Measurements from ENCODE around the gene SLC43A1.

Gene SLC43A1

GRCh38 chr11:57497303-57498247, 17.9 kb downstream of the SLC43A1 start:
- DNase-seq (ENCODE audit: low read depth), result no peak

- no peak for DNase-seq (ENCODE audit: low read depth)
Observed at GRCh38 chr11:57496109-57496820, 19.2 kb downstream of the SLC43A1 start.

- DNase-seq (ENCODE audit: low read depth), result peak; percentile 56
Observed at GRCh38 chr11:57493507-57494503, 21.7 kb downstream of the SLC43A1 start.

- DNase-seq (ENCODE audit: low read depth), result peak; percentile 30
Observed at GRCh38 chr11:57491371-57492061, 24.0 kb downstream of the SLC43A1 start.

GRCh38 chr11:57490456-57491248, 24.9 kb downstream of the SLC43A1 start:
- DNase-seq (ENCODE audit: low read depth), result no peak

- no peak for DNase-seq (ENCODE audit: low read depth)
Observed at GRCh38 chr11:57487920-57488659, 27.4 kb downstream of the SLC43A1 start.

- no peak for DNase-seq (ENCODE audit: low read depth)
Observed at GRCh38 chr11:57487021-57487778, 28.3 kb downstream of the SLC43A1 start.

GRCh38 chr11:57485217-57485990, 30.1 kb downstream of the SLC43A1 start:
- DNase-seq (ENCODE audit: low read depth), result no peak

GRCh38 chr11:57484141-57484710, 31.3 kb downstream of the SLC43A1 start:
- no peak for DNase-seq (ENCODE audit: low read depth)

- no peak for DNase-seq (ENCODE audit: low read depth)
Observed at GRCh38 chr11:57483562-57483918, 32.0 kb downstream of the SLC43A1 start.

GRCh38 chr11:57482782-57483561, 32.5 kb downstream of the SLC43A1 start:
- DNase-seq (ENCODE audit: low read depth), result peak; percentile 65

GRCh38 chr11:57481915-57482781, 33.4 kb downstream of the SLC43A1 start:
- DNase-seq (ENCODE audit: low read depth), result no peak

- no peak for DNase-seq (ENCODE audit: low read depth)
Observed at GRCh38 chr11:57481315-57481714, 34.2 kb downstream of the SLC43A1 start.

GRCh38 chr11:57480409-57481137, 34.9 kb downstream of the SLC43A1 start:
- peak; percentile 63 for DNase-seq (ENCODE audit: low read depth)

- DNase-seq (ENCODE audit: low read depth), result no peak
Observed at GRCh38 chr11:57479911-57480310, 35.6 kb downstream of the SLC43A1 start.
